ENCODE data around the gene ZNF462.

DNA sequence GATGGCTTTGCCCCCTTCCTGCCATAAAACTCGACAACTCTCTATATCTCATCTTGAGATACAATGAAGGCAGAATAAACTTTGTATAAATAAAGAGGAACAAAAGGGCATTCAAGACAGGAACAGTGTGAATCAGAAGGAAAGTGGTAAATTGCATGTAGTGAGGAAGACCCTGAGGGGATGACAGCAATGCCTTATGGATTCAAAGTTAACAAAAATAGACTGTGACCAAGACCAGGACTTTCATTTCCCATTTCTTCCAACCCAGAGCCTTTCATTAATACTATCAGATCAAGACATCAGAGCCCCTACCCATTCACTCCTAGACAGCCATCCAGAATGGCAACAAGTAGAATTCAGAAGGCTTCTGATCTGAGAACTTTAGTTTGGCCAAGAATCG lies 46.4 kb upstream of the ZNF462 start:
- TF ChIP-seq, protein P1, sequence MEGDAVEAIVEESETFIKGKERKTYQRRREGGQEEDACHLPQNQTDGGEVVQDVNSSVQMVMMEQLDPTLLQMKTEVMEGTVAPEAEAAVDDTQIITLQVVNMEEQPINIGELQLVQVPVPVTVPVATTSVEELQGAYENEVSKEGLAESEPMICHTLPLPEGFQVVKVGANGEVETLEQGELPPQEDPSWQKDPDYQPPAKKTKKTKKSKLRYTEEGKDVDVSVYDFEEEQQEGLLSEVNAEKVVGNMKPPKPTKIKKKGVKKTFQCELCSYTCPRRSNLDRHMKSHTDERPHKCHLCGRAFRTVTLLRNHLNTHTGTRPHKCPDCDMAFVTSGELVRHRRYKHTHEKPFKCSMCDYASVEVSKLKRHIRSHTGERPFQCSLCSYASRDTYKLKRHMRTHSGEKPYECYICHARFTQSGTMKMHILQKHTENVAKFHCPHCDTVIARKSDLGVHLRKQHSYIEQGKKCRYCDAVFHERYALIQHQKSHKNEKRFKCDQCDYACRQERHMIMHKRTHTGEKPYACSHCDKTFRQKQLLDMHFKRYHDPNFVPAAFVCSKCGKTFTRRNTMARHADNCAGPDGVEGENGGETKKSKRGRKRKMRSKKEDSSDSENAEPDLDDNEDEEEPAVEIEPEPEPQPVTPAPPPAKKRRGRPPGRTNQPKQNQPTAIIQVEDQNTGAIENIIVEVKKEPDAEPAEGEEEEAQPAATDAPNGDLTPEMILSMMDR (IDR thresholded peaks at IDR 0.05), result no peak
- no peak for TF ChIP-seq POLR2A (IDR thresholded peaks at IDR 0.05)
- TF ChIP-seq EP300 (IDR thresholded peaks at IDR 0.05), result no peak
